MM.1S (cell line): ENCODE results near the gene PATZ1.

Experiments
- DNase-seq: peaks from one replicate; pipeline ENCODE4 v3.0.0-alpha.2; 2015
- H2AFZ ChIP-seq: fragments of 300-600 bp; sonication (generic); 2 replicates; pipeline ENCODE4 v1.6.0; 2016; ENCODE audit warnings: antibody characterized with exemption, low read length
- H3F3A ChIP-seq: fragments of 300-600 bp; sonication (generic); 2 replicates; pipeline ENCODE4 v1.6.1; 2016; ENCODE audit warnings: mild to moderate bottlenecking, antibody characterized with exemption, low read length, moderate library complexity, mixed read lengths; ENCODE audit not compliant: insufficient read depth
- H3K27ac ChIP-seq: fragments of 300-600 bp; sonication (generic); 2 replicates; pipeline ENCODE4 v1.5.1; 2016; ENCODE audit warnings: mild to moderate bottlenecking, low read length
- H3K27me3 ChIP-seq: fragments of 300-600 bp; sonication (generic); replicated peaks from 2 replicates; pipeline ENCODE4 v1.6.0; 2016; ENCODE audit warnings: low read length; ENCODE audit not compliant: insufficient read depth
- H3K36me3 ChIP-seq: fragments of 300-600 bp; sonication (generic); replicated peaks from 2 replicates; pipeline ENCODE4 v1.6.1; 2016; ENCODE audit warnings: mild to moderate bottlenecking, low read length, mixed read lengths; ENCODE audit not compliant: insufficient read depth
- H3K4me1 ChIP-seq: fragments of 300-600 bp; sonication (generic); 2 replicates; pipeline ENCODE4 v1.6.1; 2016; ENCODE audit warnings: low read length, mixed read lengths
- H3K4me2 ChIP-seq: fragments of 300-600 bp; sonication (generic); 2 replicates; pipeline ENCODE4 v1.6.0; 2016; ENCODE audit warnings: low read depth, low read length
- H3K4me3 ChIP-seq: fragments of 300-600 bp; sonication (generic); 2 replicates; pipeline ENCODE4 v1.5.1; 2016; ENCODE audit warnings: low read length, mixed read lengths
- H3K79me2 ChIP-seq: fragments of 300-600 bp; sonication (generic); 2 replicates; pipeline ENCODE4 v1.6.1; 2016; ENCODE audit warnings: mixed run types, low read length, mixed read lengths
- H3K9ac ChIP-seq: fragments of 300-600 bp; sonication (generic); 2 replicates; pipeline ENCODE4 v1.6.1; 2016; ENCODE audit warnings: low read length, mixed read lengths
- H3K9me2 ChIP-seq: fragments of 300-600 bp; sonication (generic); replicated peaks from 2 replicates; pipeline ENCODE4 v1.6.1; 2016; ENCODE audit warnings: mild to moderate bottlenecking, low read length, mixed read lengths; ENCODE audit not compliant: insufficient read depth
- H3K9me3 ChIP-seq: fragments of 300-600 bp; sonication (generic); replicated peaks from 2 replicates; pipeline ENCODE4 v1.6.1; 2016; ENCODE audit warnings: mild to moderate bottlenecking, low read length, mixed read lengths; ENCODE audit not compliant: insufficient read depth
- H4K20me1 ChIP-seq: fragments of 300-600 bp; sonication (generic); 2 replicates; pipeline ENCODE4 v1.6.1; 2016; ENCODE audit warnings: mild to moderate bottlenecking, low read length, moderate library complexity, mixed read lengths; ENCODE audit not compliant: insufficient read depth
- CTCF ChIP-seq: fragments of 300-600 bp; sonication (generic); IDR thresholded peaks from 2 replicates; pipeline ENCODE4 v1.5.1; 2016; ENCODE audit warnings: antibody characterized with exemption, low read length, mixed read lengths
- EZH2 ChIP-seq: fragments of 300-600 bp; sonication (generic); optimal IDR thresholded peaks from 2 replicates; pipeline ENCODE3; 2017; ENCODE audit warnings: low read depth, mild to moderate bottlenecking, antibody characterized with exemption, low read length, mixed read lengths
- EZH2phosphoT487 ChIP-seq: fragments of 300-600 bp; sonication (generic); IDR thresholded peaks from 2 replicates; pipeline ENCODE4 v1.6.1; 2018; ENCODE audit warnings: antibody characterized with exemption, low read length

Gene PATZ1

GRCh38 chr22:31279821-31280505 lies 66.2 kb downstream of the PATZ1 start:
- Histone ChIP-seq H2AFZ (no peak overlapping the region), H3K79me2 (no peaks in the 10 kb centered on the region), H3K27me3 (no peaks in the 10 kb centered on the region), H3F3A (no peaks in the 10 kb centered on the region), H3K36me3 (peaks cover 3% of the 10 kb centered on the region; the same call in 1 of the 2 replicates), H3K4me2 (no peak overlapping the region), H3K9me3 (no peaks in the 10 kb centered on the region), H3K9ac (no peak overlapping the region), H3K9me2 (no peaks in the 10 kb centered on the region), H3K4me3 (no peak overlapping the region), H3K4me1 (peaks cover 3% of the 10 kb centered on the region; the same call in 1 of the 2 replicates), H3K27ac (no peak overlapping the region), H4K20me1 (no peaks in the 10 kb centered on the region)
- no peak for TF ChIP-seq EZH2
- TF ChIP-seq CTCF = no peak
- no peak for TF ChIP-seq EZH2phosphoT487
- DNase-seq = no peak

GRCh38 chr22:31279327-31279669 lies 66.8 kb downstream of the PATZ1 start:
- Histone ChIP-seq H3K4me1 (no peaks in the 10 kb centered on the region), H2AFZ (no peak overlapping the region), H3K27me3 (no peaks in the 10 kb centered on the region), H3F3A (no peaks in the 10 kb centered on the region), H3K9ac (no peak overlapping the region), H3K36me3 (peaks cover 4% of the 10 kb centered on the region; the same call in 1 of the 2 replicates), H4K20me1 (no peaks in the 10 kb centered on the region), H3K79me2 (no peaks in the 10 kb centered on the region), H3K4me2 (no peak overlapping the region), H3K27ac (no peak overlapping the region), H3K4me3 (no peak overlapping the region), H3K9me2 (no peaks in the 10 kb centered on the region), H3K9me3 (no peaks in the 10 kb centered on the region)
- TF ChIP-seq EZH2 = no peak
- TF ChIP-seq CTCF = no peak
- TF ChIP-seq EZH2phosphoT487 = no peak
- DNase-seq = no peak

GRCh38 chr22:31278626-31279326 lies 67.4 kb downstream of the PATZ1 start:
- Histone ChIP-seq H3K9me2 (no peaks in the 10 kb centered on the region), H2AFZ (no peak overlapping the region), H3K4me3 (no peak overlapping the region), H3K27ac (no peak overlapping the region), H3K27me3 (no peaks in the 10 kb centered on the region), H3K4me1 (no peaks in the 10 kb centered on the region), H4K20me1 (no peaks in the 10 kb centered on the region), H3K4me2 (no peak overlapping the region), H3K9me3 (no peaks in the 10 kb centered on the region), H3K36me3 (peaks cover 4% of the 10 kb centered on the region; the same call in 1 of the 2 replicates), H3K79me2 (no peaks in the 10 kb centered on the region), H3F3A (no peaks in the 10 kb centered on the region), H3K9ac (no peak overlapping the region)
- TF ChIP-seq EZH2phosphoT487 = no peak
- DNase-seq = no peak

GRCh38 chr22:31278151-31278621 lies 68.0 kb downstream of the PATZ1 start:
- Histone ChIP-seq H3K9ac (no peak overlapping the region), H3K4me2 (no peak overlapping the region), H3K9me3 (no peaks in the 10 kb centered on the region), H3F3A (no peaks in the 10 kb centered on the region), H3K79me2 (no peaks in the 10 kb centered on the region), H3K4me1 (no peaks in the 10 kb centered on the region), H4K20me1 (no peaks in the 10 kb centered on the region), H3K4me3 (no peak overlapping the region), H3K27ac (no peak overlapping the region), H3K9me2 (no peaks in the 10 kb centered on the region), H3K36me3 (peaks cover 4% of the 10 kb centered on the region; the same call in 1 of the 2 replicates), H3K27me3 (no peaks in the 10 kb centered on the region), H2AFZ (no peak overlapping the region)
- no peak for DNase-seq
- no peak for TF ChIP-seq EZH2
- TF ChIP-seq CTCF = no peak
- no peak for TF ChIP-seq EZH2phosphoT487
